GM18502 (cell line): Measurements from ENCODE around the gene ATRNL1.
"Not testable (repeated sequence)": the region's sequence is repeated elsewhere in the genome, so short reads cannot be mapped to it uniquely, and the experiment has no call there.

Source experiments
- ATAC-seq: cut with Tn5 transposase; IDR thresholded peaks from one replicate; pipeline ENCODE4 v1.9.1; 2021; ENCODE audit warnings: mild to moderate bottlenecking; ENCODE audit not compliant: unreplicated experiment, poor library complexity

Gene ATRNL1

GRCh38 chr10:115390607-115391006 lies 297.4 kb downstream of the ATRNL1 start:
- no peak for ATAC-seq

- ATAC-seq, result no peak
Measured at GRCh38 chr10:115398026-115398425, 304.9 kb downstream of the ATRNL1 start.

- no peak for ATAC-seq
Measured at GRCh38 chr10:115402699-115403098, 309.5 kb downstream of the ATRNL1 start.

GRCh38 chr10:115405838-115406237 lies 312.7 kb downstream of the ATRNL1 start:
- not testable (repeated sequence) for ATAC-seq

GRCh38 chr10:115409347-115409746 lies 316.2 kb downstream of the ATRNL1 start:
- ATAC-seq, result no peak

GRCh38 chr10:115417585-115418265 lies 324.6 kb downstream of the ATRNL1 start:
- peak; percentile 97 for ATAC-seq

- no peak for ATAC-seq
Measured at GRCh38 chr10:115422624-115423023, 329.5 kb downstream of the ATRNL1 start.

GRCh38 chr10:115427611-115428010 lies 334.4 kb downstream of the ATRNL1 start:
- ATAC-seq, result no peak

GRCh38 chr10:115432188-115432819 lies 339.1 kb downstream of the ATRNL1 start:
- ATAC-seq, result no peak

GRCh38 chr10:115436999-115437398 lies 343.8 kb downstream of the ATRNL1 start:
- ATAC-seq, result no peak

- no peak for ATAC-seq
Measured at GRCh38 chr10:115441907-115442545, 348.9 kb downstream of the ATRNL1 start.

- ATAC-seq, result no peak
Measured at GRCh38 chr10:115456812-115457211, 363.6 kb downstream of the ATRNL1 start.

GRCh38 chr10:115483294-115483693 lies 390.1 kb downstream of the ATRNL1 start:
- ATAC-seq, result no peak

- ATAC-seq, result no peak
Measured at GRCh38 chr10:115491526-115492140, 398.5 kb downstream of the ATRNL1 start.

GRCh38 chr10:115503546-115503945 lies 410.4 kb downstream of the ATRNL1 start:
- no peak for ATAC-seq

GRCh38 chr10:115514895-115515294 lies 421.7 kb downstream of the ATRNL1 start:
- no peak for ATAC-seq

GRCh38 chr10:115525141-115525540 lies 432.0 kb downstream of the ATRNL1 start:
- ATAC-seq, result no peak

- not testable (repeated sequence) for ATAC-seq
Measured at GRCh38 chr10:115527682-115528081, 434.5 kb downstream of the ATRNL1 start.

- not testable (repeated sequence) for ATAC-seq
Measured at GRCh38 chr10:115536401-115536800, 443.2 kb downstream of the ATRNL1 start.

- ATAC-seq, result no peak
Measured at GRCh38 chr10:115539142-115539762, 446.1 kb downstream of the ATRNL1 start.
